Stimulated activated naive CD8-positive, alpha-beta T cell treated with anti-CD3 and anti-CD28 coated beads, Interleukin-15, amount 100 ng/mL, for 72 hours (primary cell): Measurements from ENCODE around the gene MICAL3.
"Not testable (repeated sequence)": the region's sequence is repeated elsewhere in the genome, so short reads cannot be mapped to it uniquely, and the experiment has no call there.

ENCODE experiments used
- ATAC-seq: fragments of 150-1000 bp; cut with Tn5 transposase; 2 replicates; pipeline ENCODE4 v1.10.0; 2021; ENCODE audit warnings: mild to moderate bottlenecking, moderate library complexity
- DNase-seq, 2 donors: peaks; one replicate each; pipeline ENCODE4 v3.0.0; 2021 to 2022
- H3K27ac Mint-ChIP-seq, 2 donors: one replicate each; pipeline ENCODE4 v1.8.0; 2022; ENCODE audit warnings: mild to moderate bottlenecking in 2 of 2, mixed read lengths in 2 of 2, moderate library complexity in 2 of 2
- H3K27me3 Mint-ChIP-seq: one replicate; pipeline ENCODE4 v1.8.0; 2022; ENCODE audit warnings: mixed read lengths
- H3K4me1 Mint-ChIP-seq: one replicate; pipeline ENCODE4 v1.8.0; 2022; ENCODE audit warnings: mild to moderate bottlenecking, mixed read lengths
- H3K4me3 Mint-ChIP-seq, 2 donors: one replicate each; pipeline ENCODE4 v1.8.0; 2022; ENCODE audit warnings: mild to moderate bottlenecking in 2 of 2, mixed read lengths in 2 of 2, moderate library complexity in 1 of 2
- H3K9me3 Mint-ChIP-seq, 2 donors: one replicate each; pipeline ENCODE4 v1.8.0; 2022; ENCODE audit warnings: mixed read lengths in 2 of 2

Gene MICAL3

DNA sequence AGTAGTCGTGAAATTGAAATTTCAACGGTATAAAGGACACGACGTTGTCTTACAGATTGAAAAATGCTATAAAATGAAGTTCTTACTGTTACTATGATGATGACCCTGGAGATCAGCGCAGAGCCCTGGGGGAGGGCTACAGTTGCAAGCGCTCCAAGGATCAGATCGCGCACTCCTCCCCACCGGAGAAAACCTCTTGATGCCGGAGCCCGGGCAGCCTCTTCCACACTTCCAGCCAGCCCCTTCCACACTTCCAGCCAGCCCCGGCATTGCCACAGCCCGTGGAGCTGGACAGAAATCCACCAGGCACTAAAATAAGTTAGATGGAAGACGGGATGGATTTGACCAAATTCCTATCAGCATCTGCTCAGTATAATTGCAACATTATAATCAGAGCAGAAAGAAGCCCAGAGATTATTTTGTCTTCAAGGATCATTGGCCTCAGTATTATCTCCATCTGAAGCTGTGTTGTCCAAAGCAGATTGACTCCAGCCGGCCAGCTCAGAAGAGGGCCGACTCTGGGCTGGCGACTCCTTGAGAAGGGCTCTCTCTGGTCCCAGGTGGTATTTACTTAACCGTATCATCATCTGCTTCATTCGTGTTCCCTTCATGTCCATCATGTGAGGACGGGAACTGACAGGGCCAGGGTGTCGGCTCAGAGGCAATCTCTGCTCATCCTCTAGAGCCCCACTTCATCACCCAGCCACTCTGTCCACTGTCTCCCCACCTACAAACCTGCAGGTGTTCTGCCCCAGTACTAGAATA, 777 bp upstream of the MICAL3 start:
- Mint-ChIP-seq H3K4me3 (peak overlapping the region; percentile 69 to 81), H3K9me3 (no peaks in the 10 kb centered on the region), H3K27me3 (peaks cover 74% of the 10 kb centered on the region), H3K4me1 (peaks cover 22% of the 10 kb centered on the region), H3K27ac (no peak overlapping the region)
- no peak for ATAC-seq
- no peak for DNase-seq

DNA sequence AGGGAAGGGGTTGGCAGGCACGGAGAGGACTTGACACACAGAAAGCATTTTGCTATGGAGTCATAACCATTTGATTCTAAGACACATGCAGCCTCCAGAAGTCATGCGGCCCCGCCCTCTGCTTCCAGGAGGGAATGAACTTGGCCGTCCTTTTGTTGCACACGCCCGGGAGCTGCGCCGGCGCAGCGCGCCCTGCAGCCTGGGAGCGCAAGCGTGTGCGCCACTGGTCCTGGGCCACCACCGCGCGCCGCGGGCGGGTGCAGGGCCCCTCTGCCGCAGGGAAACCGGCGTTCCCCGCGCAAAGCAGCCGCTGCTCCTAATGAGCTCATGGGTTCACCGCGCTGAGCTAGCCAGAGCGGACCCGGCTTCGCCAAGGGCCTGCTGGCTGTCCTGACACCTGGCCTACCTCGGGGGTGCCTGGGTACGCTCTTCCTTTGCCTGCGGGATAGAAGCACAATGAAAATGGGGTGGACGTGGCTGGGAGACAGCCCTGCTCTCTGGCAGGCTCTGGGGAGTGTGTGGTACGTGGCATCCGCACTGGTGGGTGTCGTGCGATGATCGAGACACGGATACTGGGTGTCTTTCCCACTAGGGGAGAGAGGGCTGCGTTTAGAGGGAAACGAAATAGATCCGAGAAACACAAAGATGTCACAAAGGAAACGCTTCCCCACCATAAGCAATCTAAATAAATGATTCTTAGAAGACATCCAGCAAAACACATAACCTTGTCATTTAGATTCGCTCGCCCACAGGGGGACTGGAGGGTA, 669 bp downstream of the MICAL3 start:
- peak; percentile 23 to 26 for DNase-seq
- H3K27me3 Mint-ChIP-seq: peaks cover 67% of the 10 kb centered on the region
- H3K9me3 Mint-ChIP-seq: no peaks in the 10 kb centered on the region

DNA sequence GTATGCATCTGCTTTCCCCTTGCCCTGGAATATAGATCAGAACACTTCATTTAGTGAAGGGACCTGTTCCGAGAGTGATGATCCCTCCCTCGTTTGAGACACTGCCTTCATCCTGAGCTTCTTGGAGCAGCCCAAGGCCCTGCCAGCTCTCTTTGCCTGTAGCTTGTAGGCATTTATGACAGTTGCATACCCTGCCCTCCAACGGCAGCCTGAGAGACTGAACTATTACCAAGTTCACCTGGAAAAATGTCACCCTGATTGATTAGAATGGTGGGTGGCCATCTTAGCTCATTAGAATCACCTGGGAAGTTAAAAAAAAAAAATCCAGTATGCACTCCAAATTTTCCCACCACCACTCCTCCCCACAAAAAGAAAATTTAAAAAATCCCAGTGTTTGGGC, 1.5 kb downstream of the MICAL3 start:
- peak overlapping the region in 1 of 2 donors; percentile 89 for H3K4me3 Mint-ChIP-seq

More for the DNA sequence above, 669 bp downstream of the MICAL3 start:
- H3K4me1 Mint-ChIP-seq: peaks cover 22% of the 10 kb centered on the region
- peak; percentile 59 for ATAC-seq
- H3K4me3 Mint-ChIP-seq: peak overlapping the region; percentile 88 to 89
- no peak overlapping the region for H3K27ac Mint-ChIP-seq

DNA sequence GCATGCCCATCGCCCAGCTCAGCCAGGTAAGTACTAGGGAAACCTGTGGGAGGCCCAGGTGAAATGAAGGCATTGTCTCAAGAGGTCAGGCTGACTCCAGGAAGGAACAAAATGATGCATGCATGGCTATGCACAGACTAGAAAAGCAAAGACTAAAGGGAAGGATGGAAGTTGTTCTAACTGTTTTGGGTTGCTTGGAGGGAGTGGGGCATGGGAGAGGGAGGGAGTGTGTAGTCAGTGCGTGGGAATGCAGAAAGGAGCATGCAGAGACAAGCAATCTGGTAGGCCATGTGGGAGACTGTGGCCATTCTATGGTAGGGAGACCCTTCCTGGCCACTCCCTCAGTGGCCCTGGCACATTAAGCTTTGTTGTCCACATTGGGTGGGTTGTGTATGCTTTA, 2.9 kb downstream of the MICAL3 start:
- H3K4me1 Mint-ChIP-seq: peaks cover 22% of the 10 kb centered on the region
- peaks cover 51% of the 10 kb centered on the region for H3K27me3 Mint-ChIP-seq
- H3K27ac Mint-ChIP-seq: no peak overlapping the region
- ATAC-seq (no peak), DNase-seq (no peak)
- no peaks in the 10 kb centered on the region for H3K9me3 Mint-ChIP-seq
- H3K4me3 Mint-ChIP-seq: no peak overlapping the region

More for the DNA sequence above, 1.5 kb downstream of the MICAL3 start:
- H3K4me1 Mint-ChIP-seq: peaks cover 22% of the 10 kb centered on the region
- peaks cover 65% of the 10 kb centered on the region for H3K27me3 Mint-ChIP-seq
- no peak overlapping the region for H3K27ac Mint-ChIP-seq
- DNase-seq: no peak
- no peaks in the 10 kb centered on the region for H3K9me3 Mint-ChIP-seq
- no peak for ATAC-seq

DNA sequence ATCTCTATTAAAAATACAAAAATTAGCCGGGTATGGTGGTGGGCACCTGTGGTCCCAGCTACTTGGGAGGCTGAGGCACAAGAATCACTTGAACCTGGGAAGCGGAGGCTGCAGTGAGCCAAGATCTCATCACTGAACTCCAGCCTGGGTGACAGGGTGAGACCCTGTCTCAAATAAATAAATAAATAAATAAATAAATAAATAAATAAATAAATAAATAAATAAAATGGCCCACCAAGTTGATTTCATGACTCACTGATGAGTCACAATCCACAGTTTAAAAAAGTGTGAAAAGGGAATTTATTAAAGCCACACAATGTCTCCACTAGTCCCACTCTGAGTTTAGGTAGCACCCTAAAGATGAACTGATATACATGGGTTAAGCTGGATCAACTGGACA, 3.6 kb downstream of the MICAL3 start:
- H3K4me3 Mint-ChIP-seq, DNase-seq, H3K9me3 Mint-ChIP-seq, H3K27ac Mint-ChIP-seq, ATAC-seq: not testable (repeated sequence)
- H3K4me1 Mint-ChIP-seq: peaks cover 22% of the 10 kb centered on the region
- H3K27me3 Mint-ChIP-seq: peaks cover 44% of the 10 kb centered on the region

DNA sequence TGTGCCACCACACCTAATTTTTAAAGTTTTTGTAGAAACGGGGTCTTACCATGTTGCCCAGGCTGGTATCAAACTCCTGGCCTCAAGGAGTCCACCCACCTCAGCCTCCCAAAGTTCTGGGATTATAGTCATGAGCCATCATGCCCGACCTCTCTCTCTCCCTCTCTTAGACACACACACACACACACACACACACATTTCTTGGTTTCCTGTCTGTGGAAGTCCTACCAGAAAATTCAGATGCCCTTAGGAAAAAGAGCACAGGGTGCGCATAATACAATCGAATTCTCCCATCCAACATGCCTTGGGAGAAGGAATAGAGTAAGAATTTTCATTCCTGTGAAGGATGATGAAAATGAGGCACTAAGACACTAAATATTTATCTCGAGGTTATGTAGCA, 10.4 kb downstream of the MICAL3 start:
- Mint-ChIP-seq H3K27me3 (no peaks in the 10 kb centered on the region), H3K4me1 (no peaks in the 10 kb centered on the region), H3K27ac (no peak overlapping the region), H3K4me3 (no peak overlapping the region), H3K9me3 (no peaks in the 10 kb centered on the region)
- DNase-seq (no peak), ATAC-seq (no peak)

DNA sequence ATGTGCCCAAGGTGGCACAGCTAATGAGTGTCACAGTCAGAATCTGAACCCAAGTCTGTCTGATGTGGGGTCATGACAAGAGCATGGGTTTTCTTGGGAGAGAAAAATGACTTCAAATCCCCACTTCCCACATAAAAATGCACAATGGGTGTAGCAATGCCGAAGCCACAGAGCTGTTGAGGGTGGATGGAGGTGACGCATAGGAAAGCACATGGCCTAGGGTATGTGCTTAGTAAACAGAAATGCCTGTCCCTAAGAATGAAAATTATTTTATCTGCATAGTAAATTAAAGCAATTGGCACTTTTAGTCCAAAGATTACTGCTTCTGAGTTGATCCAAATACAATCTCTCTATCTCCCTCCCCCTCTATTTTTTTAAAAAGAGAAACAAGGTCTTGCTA, 10.9 kb downstream of the MICAL3 start:
- Mint-ChIP-seq H3K27me3 (no peaks in the 10 kb centered on the region), H3K4me1 (no peaks in the 10 kb centered on the region), H3K27ac (no peak overlapping the region), H3K4me3 (no peak overlapping the region), H3K9me3 (no peaks in the 10 kb centered on the region)
- no peak for ATAC-seq
- no peak for DNase-seq

DNA sequence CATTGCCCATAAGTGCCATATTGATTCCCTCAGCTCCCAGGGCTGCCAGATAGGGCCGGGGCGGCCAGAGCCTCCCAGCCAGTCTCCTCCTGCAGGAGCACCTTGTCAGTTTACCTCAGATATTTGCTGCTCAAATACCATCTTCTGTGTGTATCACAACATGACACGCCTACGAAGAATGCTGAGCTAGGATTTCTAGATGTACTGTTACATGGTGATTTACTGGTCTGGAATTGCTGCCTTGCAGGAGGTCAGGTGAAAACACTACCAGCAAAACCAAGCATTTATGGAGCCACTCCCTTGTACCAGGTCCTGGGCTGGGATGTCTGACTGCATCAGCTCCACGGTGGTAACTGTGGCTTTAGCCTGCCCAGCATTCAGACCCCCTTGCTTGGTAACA, 11.8 kb downstream of the MICAL3 start:
- no peaks in the 10 kb centered on the region for H3K9me3 Mint-ChIP-seq
- ATAC-seq: no peak
- H3K27ac Mint-ChIP-seq: no peak overlapping the region
- H3K27me3 Mint-ChIP-seq: no peaks in the 10 kb centered on the region
- H3K4me3 Mint-ChIP-seq: no peak overlapping the region
- DNase-seq: no peak
- no peaks in the 10 kb centered on the region for H3K4me1 Mint-ChIP-seq

DNA sequence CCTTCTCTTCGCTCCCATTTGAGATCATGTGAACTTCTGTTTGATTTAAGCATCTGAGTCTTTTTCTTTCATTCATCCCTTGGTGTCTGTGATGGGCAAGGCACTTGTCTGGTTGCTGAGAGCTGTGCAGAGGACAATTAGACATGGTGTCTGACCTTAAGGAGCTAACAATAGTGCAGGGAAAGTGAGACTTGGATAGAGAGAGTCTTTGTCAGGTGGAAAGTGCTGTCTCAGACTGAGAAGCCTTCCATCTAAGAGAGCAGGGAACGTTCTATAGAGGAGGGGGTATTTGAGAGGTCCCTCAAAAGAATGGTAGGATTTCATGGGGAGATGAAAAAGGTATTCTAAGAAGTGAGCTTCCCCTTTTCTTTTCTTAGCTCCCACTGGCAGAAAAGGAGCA, 14.1 kb downstream of the MICAL3 start:
- H3K4me3 Mint-ChIP-seq: no peak overlapping the region
- H3K27me3 Mint-ChIP-seq: peaks cover 7% of the 10 kb centered on the region
- ATAC-seq: no peak
- DNase-seq: no peak
- no peaks in the 10 kb centered on the region for H3K9me3 Mint-ChIP-seq
- H3K4me1 Mint-ChIP-seq: no peaks in the 10 kb centered on the region
- H3K27ac Mint-ChIP-seq: no peak overlapping the region

DNA sequence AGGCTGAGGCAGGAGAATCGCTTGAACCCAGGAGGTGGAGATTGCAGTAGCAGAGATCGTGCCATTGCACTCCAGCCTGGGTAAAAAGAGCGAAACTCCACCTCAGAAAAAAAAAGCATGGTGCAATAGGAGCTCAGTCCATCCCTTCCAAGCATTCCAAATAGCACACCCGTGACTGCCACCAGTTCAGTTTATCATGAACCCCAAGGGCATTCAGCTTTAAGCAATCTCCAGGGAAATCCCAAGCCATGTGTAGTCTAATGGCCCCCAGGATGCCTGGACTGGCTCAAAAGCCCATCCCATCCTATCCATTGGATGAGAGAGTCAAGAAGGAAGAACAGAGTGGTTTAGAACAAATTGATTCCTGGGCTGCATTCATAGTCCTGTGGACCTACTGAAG, 16.2 kb downstream of the MICAL3 start:
- H3K9me3 Mint-ChIP-seq: no peaks in the 10 kb centered on the region
- H3K4me3 Mint-ChIP-seq: no peak overlapping the region
- H3K4me1 Mint-ChIP-seq: no peaks in the 10 kb centered on the region
- no peak overlapping the region for H3K27ac Mint-ChIP-seq
- H3K27me3 Mint-ChIP-seq: peaks cover 7% of the 10 kb centered on the region
- DNase-seq (no peak), ATAC-seq (no peak)

DNA sequence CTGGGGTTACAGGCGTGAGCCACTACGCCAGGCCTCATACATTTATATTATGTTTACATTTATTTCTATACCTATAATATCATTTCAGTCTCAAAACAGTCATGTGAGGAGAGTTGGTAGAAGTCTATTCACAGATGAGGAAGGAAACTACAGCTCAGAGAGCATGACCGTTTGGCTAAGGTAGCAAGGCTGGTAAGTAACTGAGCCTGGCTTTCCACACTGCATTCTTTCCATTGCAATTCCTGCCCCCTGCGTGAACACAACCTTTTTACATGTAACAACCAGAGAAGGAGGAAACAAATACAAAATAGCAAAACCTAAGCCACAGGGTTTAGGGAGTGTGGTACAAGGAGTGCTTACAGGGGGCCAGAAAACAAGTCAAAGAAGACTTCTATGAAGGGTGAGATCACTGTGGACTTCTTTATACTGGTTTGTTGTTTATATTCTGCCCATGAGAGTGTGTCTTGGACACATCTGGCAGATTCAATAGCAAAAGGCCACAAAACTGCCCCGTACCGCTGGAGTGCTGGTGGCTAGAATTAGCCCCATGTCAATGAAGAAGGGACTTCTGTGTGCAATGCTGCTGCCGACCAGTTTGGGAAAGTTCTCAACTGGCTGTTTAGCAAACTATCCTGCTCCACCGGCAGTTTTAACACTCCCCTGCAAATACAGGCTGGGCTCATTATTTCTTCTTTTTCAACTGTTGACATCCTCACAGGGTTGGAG, 19.0 kb downstream of the MICAL3 start:
- H3K9me3 Mint-ChIP-seq: no peaks in the 10 kb centered on the region
- peaks cover 7% of the 10 kb centered on the region for H3K27me3 Mint-ChIP-seq
- no peak overlapping the region for H3K4me3 Mint-ChIP-seq
- H3K4me1 Mint-ChIP-seq: peaks cover 14% of the 10 kb centered on the region
- ATAC-seq: no peak
- H3K27ac Mint-ChIP-seq: no peak overlapping the region
- no peak for DNase-seq

DNA sequence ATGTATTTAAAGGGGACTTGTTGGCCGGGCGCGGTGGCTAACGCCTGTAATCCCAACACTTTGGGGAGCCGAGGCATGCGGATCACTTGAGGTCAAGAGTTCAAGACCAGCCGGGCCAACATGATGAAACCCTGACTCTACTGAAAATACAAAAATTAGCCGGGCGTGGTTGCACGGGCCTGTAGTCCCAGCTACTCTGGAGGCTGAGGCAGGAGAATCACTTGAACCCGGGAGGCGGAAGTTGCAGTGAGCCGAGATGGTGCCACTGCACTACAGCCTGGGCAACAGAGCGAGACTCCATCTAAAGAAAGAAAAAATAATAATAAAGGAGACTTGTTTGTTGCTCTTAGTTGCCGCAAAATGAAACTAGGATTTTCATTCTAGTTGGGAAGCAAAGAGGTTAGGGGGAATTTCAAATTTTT, 22.5 kb downstream of the MICAL3 start:
- not testable (repeated sequence) for ATAC-seq, H3K9me3 Mint-ChIP-seq, DNase-seq, H3K27me3 Mint-ChIP-seq
- H3K4me1 Mint-ChIP-seq: peaks cover 48% of the 10 kb centered on the region
- H3K27ac Mint-ChIP-seq: peak overlapping the region; percentile 99 to 100
- H3K4me3 Mint-ChIP-seq: peak overlapping the region; percentile 85 to 97

DNA sequence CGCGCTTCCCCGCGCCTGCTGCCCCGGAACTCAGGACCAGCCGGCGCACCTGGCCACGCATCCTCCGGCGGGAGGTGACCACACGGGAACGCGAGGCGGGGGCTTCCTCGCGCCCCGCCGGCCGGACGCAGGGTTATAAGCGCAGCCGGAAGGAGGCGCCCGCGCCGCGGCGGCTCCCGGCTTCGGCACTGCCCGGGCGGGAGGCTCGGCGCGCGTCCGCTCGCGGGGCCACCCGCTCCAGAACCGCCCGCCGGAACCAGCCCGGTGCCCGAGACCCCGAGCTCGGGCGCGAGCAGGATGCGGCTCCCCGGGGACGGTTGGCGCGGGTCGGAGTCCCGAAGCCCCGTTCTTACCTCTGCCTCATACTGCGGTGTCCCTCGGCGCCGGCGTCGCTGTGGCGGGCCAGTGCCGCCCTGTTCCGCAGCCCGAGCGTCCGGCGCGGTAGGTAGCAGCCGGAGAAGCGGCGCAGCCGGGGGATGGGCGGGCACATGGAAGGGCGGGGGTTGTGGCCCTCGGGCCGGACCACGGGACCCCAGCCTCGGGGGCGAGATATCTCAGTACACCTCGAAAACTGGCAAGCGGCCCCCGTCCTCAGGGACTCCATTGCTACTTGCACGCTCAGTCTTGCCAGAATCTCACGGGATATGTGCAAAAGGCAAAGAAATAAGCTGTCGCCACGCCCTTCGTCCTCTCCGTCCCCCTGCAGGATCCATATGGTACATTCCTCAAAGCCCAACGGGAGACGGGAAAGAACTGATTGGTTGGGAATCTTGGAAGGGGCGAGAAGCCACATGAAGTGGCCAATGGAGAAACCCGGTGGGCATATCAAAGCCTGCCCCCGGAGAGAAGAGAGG, 23.1 kb downstream of the MICAL3 start:
- Mint-ChIP-seq H3K4me1 (peaks cover 55% of the 10 kb centered on the region), H3K27ac (peak overlapping the region; percentile 99 to 100), H3K4me3 (peak overlapping the region; percentile 85 to 97), H3K9me3 (no peaks in the 10 kb centered on the region), H3K27me3 (peaks cover 5% of the 10 kb centered on the region)
- ATAC-seq (peak; percentile 84), DNase-seq (peak; percentile 86 to 87)

DNA sequence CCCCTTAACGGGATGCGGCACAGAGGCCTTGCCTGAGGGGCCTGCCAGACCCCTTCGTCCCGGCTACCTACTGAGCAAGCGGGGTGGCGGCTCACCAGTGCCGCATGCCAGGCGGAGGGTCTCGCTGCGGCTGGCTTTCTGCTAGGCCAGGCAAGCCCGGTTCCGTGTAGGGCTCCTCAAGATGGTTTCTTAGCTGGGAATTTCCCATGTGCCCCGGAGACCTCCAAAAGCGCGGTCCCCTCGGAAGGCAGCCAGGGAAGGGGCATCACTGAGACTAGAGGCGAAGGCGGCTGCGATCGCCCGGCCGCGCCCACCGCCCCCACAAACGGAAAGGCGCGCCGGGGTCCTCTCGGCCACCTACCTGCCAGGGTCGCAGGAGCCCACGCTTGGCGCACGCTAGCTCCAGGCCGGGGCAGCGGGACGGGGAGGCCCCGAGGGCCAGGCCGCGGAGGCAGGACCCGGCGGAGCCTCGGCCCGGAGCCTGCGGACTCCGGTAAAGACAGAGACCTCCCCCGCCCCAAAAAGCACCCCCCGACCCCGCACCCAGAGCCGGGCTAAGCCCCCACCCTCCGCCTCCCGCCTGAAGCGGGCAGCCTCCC, 23.8 kb downstream of the MICAL3 start:
- Mint-ChIP-seq H3K9me3 (no peaks in the 10 kb centered on the region), H3K4me3 (peak overlapping the region; percentile 75 to 82), H3K4me1 (peaks cover 62% of the 10 kb centered on the region), H3K27me3 (no peaks in the 10 kb centered on the region), H3K27ac (peak overlapping the region; percentile 25 to 56)
- ATAC-seq (peak; percentile 3), DNase-seq (peak; percentile 23 to 31)

DNA sequence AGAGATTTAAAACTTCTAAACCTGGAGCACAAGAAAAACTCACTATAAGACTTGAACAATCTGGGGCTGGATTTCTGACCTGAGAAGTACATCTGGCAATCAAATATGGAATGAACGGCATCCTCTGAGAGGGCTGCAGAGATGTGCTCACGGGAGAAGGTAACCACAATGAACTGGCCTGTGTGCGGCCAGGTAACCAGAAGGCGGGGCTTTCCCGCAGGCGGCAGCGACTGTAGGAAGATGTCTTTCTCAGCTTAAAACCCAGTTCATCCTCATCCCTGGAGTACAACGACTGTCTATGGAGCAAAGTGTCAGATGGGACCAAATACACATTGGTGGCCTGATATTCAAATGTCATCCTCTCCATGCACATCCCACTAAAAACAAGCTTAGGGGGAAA, 24.5 kb downstream of the MICAL3 start:
- Mint-ChIP-seq H3K9me3 (no peaks in the 10 kb centered on the region), H3K27ac (peak overlapping the region in 1 of 2 donors; percentile 56), H3K4me1 (peaks cover 68% of the 10 kb centered on the region), H3K4me3 (peak overlapping the region; percentile 75 to 82), H3K27me3 (no peaks in the 10 kb centered on the region)
- no peak for DNase-seq
- ATAC-seq: no peak
